Common myeloid progenitor, CD34-positive (primary cell): Measurements from ENCODE around the gene ASRGL1.

Source experiments
- CTCF ChIA-PET: fragments of 350-600 bp; sonication (Branson Sonifier 250); formaldehyde crosslinking; loops from one replicate; lab custom pipeline; 2021; ENCODE audit warnings: antibody characterized with exemption; lab: Charles Lee
- POLR2A ChIA-PET: fragments of 350-600 bp; sonication (Branson Sonifier 250); formaldehyde crosslinking; loops from one replicate; lab custom pipeline; 2021; ENCODE audit warnings: antibody characterized with exemption; lab: Charles Lee
- DNase-seq, 3 donors: peaks; one replicate each; pipeline versions ENCODE4 v3.0.0 to v3.0.0-alpha.2; 2013
- H3K27ac ChIP-seq, 2 experiments: 1 replicate in 1 of 2; 2 replicates in 1 of 2; pipeline ENCODE4 v1.7.0; 2013; ENCODE audit warnings: inconsistent platforms in 2 of 2, low read length in 2 of 2, mild to moderate bottlenecking in 2 of 2, low read depth in 1 of 2, moderate library complexity in 1 of 2; ENCODE audit not compliant: severe bottlenecking in 2 of 2, insufficient read depth in 1 of 2, poor library complexity in 1 of 2
- H3K27me3 ChIP-seq, 5 experiments: replicated peaks in 2 of 5; 1 replicate in 3 of 5; 2 replicates in 2 of 5; pipeline versions ENCODE4 v1.6.1 to v1.7.0; 2013; ENCODE audit warnings: low read length in 4 of 5, mild to moderate bottlenecking in 2 of 5, moderate library complexity in 2 of 5, inconsistent platforms in 1 of 5; ENCODE audit not compliant: insufficient read depth in 5 of 5, control insufficient read depth in 4 of 5
- H3K36me3 ChIP-seq, 4 experiments: 1 replicate in 2 of 4; 2 replicates in 2 of 4; pipeline versions ENCODE4 v1.6.1 to v1.7.0; 2013; ENCODE audit warnings: low read length in 3 of 4, control low read depth in 1 of 4, mild to moderate bottlenecking in 1 of 4; ENCODE audit not compliant: control insufficient read depth in 4 of 4, insufficient read depth in 4 of 4
- H3K4me1 ChIP-seq, 4 experiments: 1 replicate in 3 of 4; 2 replicates in 1 of 4; pipeline versions ENCODE4 v1.6.1 to v1.7.1; 2013; ENCODE audit warnings: low read length in 3 of 4, mild to moderate bottlenecking in 3 of 4, control low read depth in 1 of 4, inconsistent platforms in 1 of 4, moderate library complexity in 1 of 4; ENCODE audit not compliant: control insufficient read depth in 4 of 4, insufficient read depth in 4 of 4; ENCODE audit errors: control extremely low read depth in 1 of 4
- H3K4me3 ChIP-seq, 7 experiments: 1 replicate in 4 of 7; 2 replicates in 3 of 7; pipeline versions ENCODE4 v1.5.1 to v1.7.0; 2013; ENCODE audit warnings: mild to moderate bottlenecking in 7 of 7, low read length in 6 of 7, moderate library complexity in 6 of 7, inconsistent platforms in 2 of 7, low read depth in 2 of 7, control low read depth in 1 of 7; ENCODE audit not compliant: insufficient read depth in 4 of 7, control insufficient read depth in 1 of 7; ENCODE audit errors: extremely low read depth in 1 of 7
- H3K9me3 ChIP-seq, 5 experiments: 1 replicate in 4 of 5; 2 replicates in 1 of 5; pipeline versions ENCODE4 v1.6.1 to v1.7.1; 2013; ENCODE audit warnings: low read length in 4 of 5, mild to moderate bottlenecking in 2 of 5, inconsistent platforms in 1 of 5, low read depth in 1 of 5, moderate library complexity in 1 of 5; ENCODE audit not compliant: control insufficient read depth in 4 of 5, insufficient read depth in 2 of 5; ENCODE audit errors: control extremely low read depth in 1 of 5
- WGBS: methylation state at CpG from one replicate; pipeline ENCODE4 v1.1.5; 2013; ENCODE audit not compliant: insufficient coverage; 5-methylcytosine and 5-hydroxymethylcytosine counted together

Gene ASRGL1

DNA sequence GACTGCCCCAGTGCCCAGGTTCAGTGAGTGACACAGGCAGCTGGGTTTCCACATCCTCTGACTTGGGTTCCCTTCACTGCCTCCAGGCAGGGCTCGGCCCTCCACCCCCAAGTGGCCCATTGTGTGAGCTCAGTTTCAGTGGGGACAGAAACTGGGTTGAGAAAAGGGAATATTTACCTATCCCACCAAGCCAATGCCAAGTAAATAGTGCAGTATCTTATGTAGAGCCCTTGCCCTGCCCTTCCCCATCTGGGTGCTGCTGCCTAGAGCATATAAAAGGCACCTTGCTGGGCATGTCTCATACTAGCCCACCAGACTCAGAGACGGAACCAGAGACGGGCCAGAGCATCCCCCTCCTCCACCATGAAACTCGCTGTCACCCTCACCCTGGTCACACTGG lies 81.5 kb downstream of the ASRGL1 start, which contains the start of gene SCGB1A1:
Gene SCGB1A1, plus strand, starts transcription at position 301 of the 400 bp plus-strand sequence. Its CDS starts 63 bp downstream, at position 364.
- Histone ChIP-seq H3K27ac (peak within 1 kb of the TSS in 1 of 2 experiments; percentile 34), H3K4me1 (peaks cover 0 to 3% (median 0%) of the 10 kb centered on the region in 4 experiments), H3K9me3 (no peaks in the 10 kb centered on the region), H3K4me3 (no peak within 1 kb of the TSS), H3K27me3 (no peaks in the 10 kb centered on the region), H3K36me3 (no peaks in the 10 kb centered on the region)
- WGBS, result 100% methylated on average over 3 of the region's 4 CpGs
- CTCF ChIA-PET, result interaction anchor here (1.1 to 8.3 kb wide), 3 partner anchors 24 to 142 kb away, joined by 3 to 73 read pairs (median 4); no protein-coding TSS in a partner anchor
- DNase-seq, result no peak
- POLR2A ChIA-PET, result no interaction called here

DNA sequence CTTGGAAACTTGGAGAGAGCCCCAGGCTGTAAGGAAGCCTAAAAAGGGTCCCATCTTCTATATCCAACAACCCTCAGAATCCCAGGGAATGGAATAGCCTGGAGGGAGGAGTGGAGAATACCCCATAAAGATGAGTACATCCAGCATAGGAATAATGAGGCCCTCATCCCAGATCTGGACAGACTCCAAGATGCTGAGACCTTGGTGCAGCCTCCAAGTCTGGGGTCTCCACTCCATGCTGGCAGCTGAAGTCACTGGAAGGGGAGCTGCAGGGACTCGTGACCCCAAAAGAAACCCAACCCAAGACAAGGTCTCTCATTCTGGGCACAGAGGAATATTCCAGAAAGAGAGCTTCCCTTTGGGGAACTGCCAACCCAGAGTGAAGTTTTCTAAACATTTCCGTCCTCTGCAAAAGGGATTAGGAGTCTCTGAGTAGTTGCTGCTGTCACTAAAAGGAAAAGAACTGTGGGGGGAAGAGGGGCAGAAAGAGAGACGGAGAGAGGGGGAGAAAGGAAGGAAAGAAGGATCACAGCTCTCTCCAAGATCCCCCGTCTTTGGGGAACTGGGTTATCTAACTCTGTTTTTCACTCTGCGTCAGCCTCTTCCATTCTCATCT lies 82.2 kb downstream of the ASRGL1 start:
- Histone ChIP-seq H3K4me1 (peaks cover 0 to 3% (median under 1%) of the 10 kb centered on the region in 4 experiments), H3K27ac (peak overlapping the region in 1 of 2 experiments; percentile 34), H3K27me3 (no peaks in the 10 kb centered on the region), H3K9me3 (no peaks in the 10 kb centered on the region), H3K36me3 (no peaks in the 10 kb centered on the region), H3K4me3 (no peak overlapping the region)
- POLR2A ChIA-PET, result interaction anchor here (1.2 kb wide), 1 partner anchor 21 kb away, joined by 3 read pairs; no protein-coding TSS in a partner anchor
- CTCF ChIA-PET, result interaction anchor here (1.1 to 8.3 kb wide), 3 partner anchors 25 to 141 kb away, joined by 3 to 73 read pairs (median 4); no protein-coding TSS in a partner anchor
- WGBS, result 76% methylated on average over 3 of the region's 5 CpGs
- no peak for DNase-seq

DNA sequence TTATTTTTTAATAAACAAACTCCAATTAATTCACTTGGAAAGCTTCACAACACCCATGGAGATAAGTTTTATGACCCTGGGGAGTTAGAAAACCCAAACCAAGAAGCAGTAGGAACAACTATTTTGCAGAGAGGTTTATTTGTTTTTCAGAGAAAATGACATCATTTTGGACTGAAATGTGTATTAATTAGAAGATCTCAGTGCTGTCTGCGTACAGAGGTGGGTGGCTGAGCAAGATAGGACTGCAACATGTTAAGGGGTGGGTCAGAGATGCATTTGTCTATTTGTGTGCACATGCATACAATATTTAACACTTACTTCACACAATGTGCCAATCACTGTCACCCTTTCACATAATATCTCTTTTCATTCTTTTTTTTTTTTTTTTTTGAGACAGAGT lies 82.7 kb downstream of the ASRGL1 start:
- no CpG with 5 or more reads among the region's 1 CpG for WGBS

DNA sequence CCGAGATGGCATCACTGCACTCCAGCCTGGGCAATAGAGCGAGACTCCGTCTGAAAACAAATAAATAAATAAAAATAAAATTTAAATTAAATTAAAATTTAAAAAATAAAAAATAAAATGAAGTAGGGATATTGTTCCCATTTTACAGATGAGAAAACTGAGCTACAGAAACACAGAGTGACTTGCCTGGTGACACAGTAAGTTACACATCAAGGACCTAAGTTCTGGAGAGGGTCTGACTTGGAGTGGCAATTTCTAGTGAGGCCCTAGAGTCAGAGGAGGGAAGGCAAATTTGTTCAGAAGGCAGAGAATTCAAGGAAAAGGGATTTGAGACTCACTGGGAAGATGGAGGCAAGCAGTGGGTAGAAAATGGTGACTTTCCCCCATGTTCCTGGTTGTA lies 83.6 kb downstream of the ASRGL1 start:
- no CpG with 5 or more reads among the region's 3 CpGs for WGBS
- Histone ChIP-seq H3K36me3 (no peaks in the 10 kb centered on the region), H3K27ac (no peak overlapping the region), H3K9me3 (no peaks in the 10 kb centered on the region), H3K27me3 (no peaks in the 10 kb centered on the region), H3K4me1 (peaks cover 0 to 6% (median 2%) of the 10 kb centered on the region in 4 experiments), H3K4me3 (no peak overlapping the region)
- ChIA-PET CTCF (interaction anchor here (1.4 to 9.5 kb wide), 5 partner anchors 14 to 138 kb away, joined by 3 to 94 read pairs (median 69); no protein-coding TSS in a partner anchor), POLR2A (no interaction called here)
- DNase-seq, result no peak

More for the DNA sequence above, 82.7 kb downstream of the ASRGL1 start:
- Histone ChIP-seq H3K4me1 (peaks cover 0 to 4% (median 2%) of the 10 kb centered on the region in 4 experiments), H3K4me3 (no peak overlapping the region), H3K27ac (peak overlapping the region in 1 of 2 experiments; percentile 34), H3K36me3 (no peaks in the 10 kb centered on the region), H3K27me3 (no peaks in the 10 kb centered on the region), H3K9me3 (no peaks in the 10 kb centered on the region)
- ChIA-PET POLR2A (interaction anchor here (1.2 kb wide), 1 partner anchor 22 kb away, joined by 3 read pairs; no protein-coding TSS in a partner anchor), CTCF (interaction anchor here (1.1 to 8.3 kb wide), 2 partner anchors 26 to 141 kb away, joined by 4 to 73 read pairs; no protein-coding TSS in a partner anchor)
- no peak for DNase-seq

DNA sequence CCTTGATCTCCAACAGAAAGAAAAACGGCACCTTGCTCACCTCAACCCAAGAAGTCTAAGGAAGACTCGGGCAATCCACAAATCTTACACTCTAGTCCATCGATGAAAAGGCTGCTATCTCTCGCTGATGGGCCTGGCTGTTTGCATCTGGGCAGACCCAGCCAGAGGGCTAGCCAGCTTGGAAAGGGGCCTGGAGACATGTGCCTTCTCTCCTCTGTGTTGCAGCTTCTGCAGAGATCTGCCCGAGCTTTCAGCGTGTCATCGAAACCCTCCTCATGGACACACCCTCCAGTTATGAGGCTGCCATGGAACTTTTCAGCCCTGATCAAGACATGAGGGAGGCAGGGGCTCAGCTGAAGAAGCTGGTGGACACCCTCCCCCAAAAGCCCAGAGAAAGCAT lies 84.7 kb downstream of the ASRGL1 start:
- CTCF ChIA-PET, result interaction anchor here (0.6 to 9.5 kb wide), 10 partner anchors 9 to 148 kb away, joined by 3 to 94 read pairs (median 6); no protein-coding TSS in a partner anchor
- no peak overlapping the region for H3K4me3 ChIP-seq
- POLR2A ChIA-PET, result interaction anchor here (0.5 kb wide), 1 partner anchor 21 kb away, joined by 3 read pairs; no protein-coding TSS in a partner anchor
- H3K27me3 ChIP-seq, result no peaks in the 10 kb centered on the region
- H3K4me1 ChIP-seq, result peaks cover 0 to 14% (median 10%) of the 10 kb centered on the region in 4 experiments
- H3K9me3 ChIP-seq, result no peaks in the 10 kb centered on the region
- 98% methylated on average over 6 of the region's 7 CpGs for WGBS
- H3K27ac ChIP-seq, result no peak overlapping the region
- H3K36me3 ChIP-seq, result no peaks in the 10 kb centered on the region
- DNase-seq, result no peak

DNA sequence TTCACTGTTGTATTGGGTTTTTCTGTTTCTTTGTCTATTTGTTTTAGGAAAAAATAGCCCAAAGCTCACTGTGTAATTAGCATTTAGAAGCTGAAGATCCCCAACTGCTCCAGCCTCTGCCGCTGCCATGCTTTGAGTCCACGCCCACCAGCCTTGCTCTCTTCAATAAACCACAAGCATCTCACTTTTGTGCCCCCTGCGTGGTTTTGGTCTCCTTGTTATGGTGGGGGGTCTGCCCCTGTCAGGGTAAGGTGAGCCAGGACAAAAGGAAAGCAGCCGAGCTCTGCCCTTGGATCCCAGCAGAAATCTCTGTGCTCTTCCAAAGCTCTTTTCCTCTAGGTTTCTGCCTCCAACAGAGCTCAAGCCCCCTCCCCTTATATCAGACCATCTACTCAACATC lies 85.8 kb downstream of the ASRGL1 start:
- Histone ChIP-seq H3K4me3 (no peak overlapping the region), H3K27me3 (no peaks in the 10 kb centered on the region), H3K4me1 (peaks cover 0 to 23% (median 17%) of the 10 kb centered on the region in 4 experiments), H3K27ac (no peak overlapping the region), H3K9me3 (no peaks in the 10 kb centered on the region), H3K36me3 (no peaks in the 10 kb centered on the region)
- ChIA-PET POLR2A (no interaction called here), CTCF (interaction anchor here (0.9 to 9.5 kb wide), 9 partner anchors 10 to 136 kb away, joined by 4 to 94 read pairs (median 8); no protein-coding TSS in a partner anchor)
- no peak for DNase-seq
- 100% methylated on average over 1 of the region's 4 CpGs for WGBS
